Raji (cell line): Measurements from ENCODE around the gene SOX10.

Source experiments
- POLR2A ChIP-seq: IDR thresholded peaks from 2 replicates; pipeline ENCODE4 v1.6.1; 2011; ENCODE audit warnings: low read depth, low read length, control low read depth; ENCODE audit not compliant: insufficient read depth

The SOX10 gene

GRCh38 chr22:37999236-37999635, 14.9 kb upstream of the SOX10 start:
- TF ChIP-seq POLR2A, result no peak

- no peak for TF ChIP-seq POLR2A
Measured at GRCh38 chr22:37998543-37998942, 14.2 kb upstream of the SOX10 start.

GRCh38 chr22:37996515-37997246, 12.3 kb upstream of the SOX10 start:
- no peak for TF ChIP-seq POLR2A

- no peak for TF ChIP-seq POLR2A
Measured at GRCh38 chr22:37996079-37996478, 11.7 kb upstream of the SOX10 start.

GRCh38 chr22:37995460-37995859, 11.1 kb upstream of the SOX10 start:
- TF ChIP-seq POLR2A, result no peak

GRCh38 chr22:37994982-37995381, 10.6 kb upstream of the SOX10 start:
- TF ChIP-seq POLR2A, result no peak

GRCh38 chr22:37994049-37994448, 9.7 kb upstream of the SOX10 start:
- TF ChIP-seq POLR2A, result no peak

- no peak for TF ChIP-seq POLR2A
Measured at GRCh38 chr22:37991731-37992442, 7.5 kb upstream of the SOX10 start.

GRCh38 chr22:37990862-37991261, 6.5 kb upstream of the SOX10 start:
- no peak for TF ChIP-seq POLR2A

GRCh38 chr22:37990301-37990700, 5.9 kb upstream of the SOX10 start:
- no peak for TF ChIP-seq POLR2A

GRCh38 chr22:37989146-37990045, 5.0 kb upstream of the SOX10 start:
- TF ChIP-seq POLR2A, result no peak

GRCh38 chr22:37986371-37986770, 2.0 kb upstream of the SOX10 start:
- TF ChIP-seq POLR2A, result no peak

GRCh38 chr22:37985751-37986281, 1.5 kb upstream of the SOX10 start:
- no peak for TF ChIP-seq POLR2A

GRCh38 chr22:37985050-37985585, 763 bp upstream of the SOX10 start:
- no peak for TF ChIP-seq POLR2A

GRCh38 chr22:37982938-37983859, 1.2 kb downstream of the SOX10 start:
- TF ChIP-seq POLR2A, result no peak
